ENCODE measurements around the gene ZNF492. TPM values are rescaled to one million over a fixed set of nuclear protein-coding genes. Genes with fewer than 3 reads are reported as not detected.

Gene ZNF492
- total and polyA plus RNA-seq, 10 of the 15 experiments (the other 5 are each of a cell fraction or from before 2014, with no cell fraction given): not detected

DNA sequence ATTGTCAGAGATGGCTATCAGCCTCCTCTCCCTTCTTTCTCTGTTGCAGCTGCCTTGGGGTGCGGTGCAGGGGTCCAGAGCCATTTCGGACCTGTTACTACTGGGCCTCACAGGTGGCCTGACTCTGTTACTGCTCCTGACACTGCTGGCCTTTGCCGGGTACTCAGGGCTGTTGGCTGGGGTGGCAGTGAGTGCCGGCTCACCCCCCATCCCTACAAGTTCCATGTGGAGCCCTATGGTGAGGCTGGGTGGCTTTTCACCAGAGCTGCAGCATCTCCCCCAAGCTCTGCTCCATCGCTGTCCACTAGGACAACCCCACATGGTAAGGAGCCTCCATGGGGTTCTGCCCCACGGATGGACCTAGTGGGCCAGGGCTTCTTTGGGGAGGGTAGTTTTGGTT lies 13.7 kb upstream of the ZNF492 start:
- SMC1A ChIA-PET (ENCODE audit: uncharacterized antibody, unreplicated experiment): no interaction called here
- H3K9me3 ChIP-seq (replicated peaks; ENCODE audit: control insufficient read depth, insufficient read depth, low read length): no peaks in the 10 kb centered on the region; the same call in 2 of the 3 replicates
- H3K79me2 ChIP-seq (ENCODE audit: control insufficient read depth, insufficient read depth, low read length): no peaks in the 10 kb centered on the region
- no peak overlapping the region for H3K27ac ChIP-seq (ENCODE audit: control insufficient read depth, insufficient read depth)
- CTCF ChIA-PET: no interaction called here
- no peak overlapping the region for H3K4me3 ChIP-seq
- H3K4me2 ChIP-seq (ENCODE audit: control insufficient read depth, insufficient read depth): no peak overlapping the region
- no peaks in the 10 kb centered on the region for H3K36me3 ChIP-seq (ENCODE audit: control insufficient read depth in 2 of 2, insufficient read depth in 2 of 2, low read length in 1 of 2)
- POLR2A ChIA-PET: no interaction called here
- BruUV-seq (replicated peaks): no TSS peak
- H4K20me1 ChIP-seq (ENCODE audit: control insufficient read depth, insufficient read depth): no peaks in the 10 kb centered on the region
- FAIRE-seq (no peak), DNase-seq (ENCODE audit: low read depth, low spot score) (no peak), ATAC-seq (no peak)
- no peaks in the 10 kb centered on the region for H3K4me1 ChIP-seq (ENCODE audit: control insufficient read depth, insufficient read depth, low read length)
- RAD21 ChIA-PET (ENCODE audit: unreplicated experiment): no interaction called here
- 17% methylated on average over 6 of the region's 6 CpGs for WGBS (ENCODE audit: insufficient coverage, insufficient replicate concordance, low lambda C conversion rate, missing lambda C conversion rate)
- in situ Hi-C loops (cut with MboI): no loop called here
- no peak overlapping the region for H3K9ac ChIP-seq (ENCODE audit: control insufficient read depth, insufficient read depth, low read length)
- H3K27me3 ChIP-seq (replicated peaks in 1 of 2; ENCODE audit: control insufficient read depth in 2 of 2, insufficient read depth in 2 of 2, low read length in 1 of 2): no peaks in the 10 kb centered on the region
- intact Hi-C loops (cut with micrococcal nuclease; ENCODE audit: unreplicated experiment): no loop called here
- H2AFZ ChIP-seq (ENCODE audit: control insufficient read depth, low read depth, low read length): no peak overlapping the region
- no peak for TF ChIP-seq BRCA1 (IDR thresholded peaks at IDR 0.05; ENCODE audit: low read depth, low read length)
- TF ChIP-seq FOXK2 (IDR thresholded peaks at IDR 0.05): no peak
- TF ChIP-seq PML (IDR thresholded peaks at IDR 0.05; ENCODE audit: low read length): no peak
- no peak for TF ChIP-seq IRF4 (IDR thresholded peaks at IDR 0.05; ENCODE audit: low read depth, low read length)
- no peak for TF ChIP-seq CBX5 (IDR thresholded peaks at IDR 0.05; ENCODE audit: low read depth)
- TF ChIP-seq POU2F2 (IDR thresholded peaks at IDR 0.05; ENCODE audit: borderline replicate concordance, low read depth, low read length): no peak
- TF ChIP-seq, protein P1, sequence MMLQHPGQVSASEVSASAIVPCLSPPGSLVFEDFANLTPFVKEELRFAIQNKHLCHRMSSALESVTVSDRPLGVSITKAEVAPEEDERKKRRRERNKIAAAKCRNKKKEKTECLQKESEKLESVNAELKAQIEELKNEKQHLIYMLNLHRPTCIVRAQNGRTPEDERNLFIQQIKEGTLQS (IDR thresholded peaks at IDR 0.05; ENCODE audit: borderline replicate concordance, extremely low read depth, low read depth, low read length): no peak
- TF ChIP-seq, protein P2, sequence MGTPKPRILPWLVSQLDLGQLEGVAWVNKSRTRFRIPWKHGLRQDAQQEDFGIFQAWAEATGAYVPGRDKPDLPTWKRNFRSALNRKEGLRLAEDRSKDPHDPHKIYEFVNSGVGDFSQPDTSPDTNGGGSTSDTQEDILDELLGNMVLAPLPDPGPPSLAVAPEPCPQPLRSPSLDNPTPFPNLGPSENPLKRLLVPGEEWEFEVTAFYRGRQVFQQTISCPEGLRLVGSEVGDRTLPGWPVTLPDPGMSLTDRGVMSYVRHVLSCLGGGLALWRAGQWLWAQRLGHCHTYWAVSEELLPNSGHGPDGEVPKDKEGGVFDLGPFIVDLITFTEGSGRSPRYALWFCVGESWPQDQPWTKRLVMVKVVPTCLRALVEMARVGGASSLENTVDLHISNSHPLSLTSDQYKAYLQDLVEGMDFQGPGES (IDR thresholded peaks at IDR 0.05): no peak
- TF ChIP-seq, protein P3, sequence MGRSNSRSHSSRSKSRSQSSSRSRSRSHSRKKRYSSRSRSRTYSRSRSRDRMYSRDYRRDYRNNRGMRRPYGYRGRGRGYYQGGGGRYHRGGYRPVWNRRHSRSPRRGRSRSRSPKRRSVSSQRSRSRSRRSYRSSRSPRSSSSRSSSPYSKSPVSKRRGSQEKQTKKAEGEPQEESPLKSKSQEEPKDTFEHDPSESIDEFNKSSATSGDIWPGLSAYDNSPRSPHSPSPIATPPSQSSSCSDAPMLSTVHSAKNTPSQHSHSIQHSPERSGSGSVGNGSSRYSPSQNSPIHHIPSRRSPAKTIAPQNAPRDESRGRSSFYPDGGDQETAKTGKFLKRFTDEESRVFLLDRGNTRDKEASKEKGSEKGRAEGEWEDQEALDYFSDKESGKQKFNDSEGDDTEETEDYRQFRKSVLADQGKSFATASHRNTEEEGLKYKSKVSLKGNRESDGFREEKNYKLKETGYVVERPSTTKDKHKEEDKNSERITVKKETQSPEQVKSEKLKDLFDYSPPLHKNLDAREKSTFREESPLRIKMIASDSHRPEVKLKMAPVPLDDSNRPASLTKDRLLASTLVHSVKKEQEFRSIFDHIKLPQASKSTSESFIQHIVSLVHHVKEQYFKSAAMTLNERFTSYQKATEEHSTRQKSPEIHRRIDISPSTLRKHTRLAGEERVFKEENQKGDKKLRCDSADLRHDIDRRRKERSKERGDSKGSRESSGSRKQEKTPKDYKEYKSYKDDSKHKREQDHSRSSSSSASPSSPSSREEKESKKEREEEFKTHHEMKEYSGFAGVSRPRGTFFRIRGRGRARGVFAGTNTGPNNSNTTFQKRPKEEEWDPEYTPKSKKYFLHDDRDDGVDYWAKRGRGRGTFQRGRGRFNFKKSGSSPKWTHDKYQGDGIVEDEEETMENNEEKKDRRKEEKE (IDR thresholded peaks at IDR 0.05): no peak
- TF ChIP-seq, protein P4, sequence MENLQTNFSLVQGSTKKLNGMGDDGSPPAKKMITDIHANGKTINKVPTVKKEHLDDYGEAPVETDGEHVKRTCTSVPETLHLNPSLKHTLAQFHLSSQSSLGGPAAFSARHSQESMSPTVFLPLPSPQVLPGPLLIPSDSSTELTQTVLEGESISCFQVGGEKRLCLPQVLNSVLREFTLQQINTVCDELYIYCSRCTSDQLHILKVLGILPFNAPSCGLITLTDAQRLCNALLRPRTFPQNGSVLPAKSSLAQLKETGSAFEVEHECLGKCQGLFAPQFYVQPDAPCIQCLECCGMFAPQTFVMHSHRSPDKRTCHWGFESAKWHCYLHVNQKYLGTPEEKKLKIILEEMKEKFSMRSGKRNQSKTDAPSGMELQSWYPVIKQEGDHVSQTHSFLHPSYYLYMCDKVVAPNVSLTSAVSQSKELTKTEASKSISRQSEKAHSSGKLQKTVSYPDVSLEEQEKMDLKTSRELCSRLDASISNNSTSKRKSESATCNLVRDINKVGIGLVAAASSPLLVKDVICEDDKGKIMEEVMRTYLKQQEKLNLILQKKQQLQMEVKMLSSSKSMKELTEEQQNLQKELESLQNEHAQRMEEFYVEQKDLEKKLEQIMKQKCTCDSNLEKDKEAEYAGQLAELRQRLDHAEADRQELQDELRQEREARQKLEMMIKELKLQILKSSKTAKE (IDR thresholded peaks at IDR 0.05; ENCODE audit: low read depth, poor library complexity, severe bottlenecking): no peak
- TF ChIP-seq, protein P5, sequence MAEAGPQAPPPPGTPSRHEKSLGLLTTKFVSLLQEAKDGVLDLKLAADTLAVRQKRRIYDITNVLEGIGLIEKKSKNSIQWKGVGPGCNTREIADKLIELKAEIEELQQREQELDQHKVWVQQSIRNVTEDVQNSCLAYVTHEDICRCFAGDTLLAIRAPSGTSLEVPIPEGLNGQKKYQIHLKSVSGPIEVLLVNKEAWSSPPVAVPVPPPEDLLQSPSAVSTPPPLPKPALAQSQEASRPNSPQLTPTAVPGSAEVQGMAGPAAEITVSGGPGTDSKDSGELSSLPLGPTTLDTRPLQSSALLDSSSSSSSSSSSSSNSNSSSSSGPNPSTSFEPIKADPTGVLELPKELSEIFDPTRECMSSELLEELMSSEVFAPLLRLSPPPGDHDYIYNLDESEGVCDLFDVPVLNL (IDR thresholded peaks at IDR 0.05; ENCODE audit: low read depth, low read length): no peak
- TF ChIP-seq ZNF384 (IDR thresholded peaks at IDR 0.05; ENCODE audit: borderline replicate concordance, low read depth, low read length): no peak
- TF ChIP-seq ZNF207 (IDR thresholded peaks at IDR 0.05; ENCODE audit: borderline replicate concordance): no peak
- no peak for TF ChIP-seq SMAD5 (IDR thresholded peaks at IDR 0.05; ENCODE audit: low read depth)
- TF ChIP-seq ESRRA (IDR thresholded peaks at IDR 0.05; ENCODE audit: low read length): no peak
- TF ChIP-seq HDGF (IDR thresholded peaks at IDR 0.05): no peak
